Fibroblast of peridontal ligament (primary cell): ENCODE measurements around the gene SETBP1.
"Not testable (repeated sequence)": the region's sequence is repeated elsewhere in the genome, so short reads cannot be mapped to it uniquely, and the experiment has no call there.

Experiments
- DNase-seq: peaks from one replicate; pipeline ENCODE4 v3.0.0-alpha.2; 2010; ENCODE audit errors: extremely low read depth

Gene SETBP1

GRCh38 chr18:44704135-44704789, 23.6 kb downstream of the SETBP1 start:
- DNase-seq, result no peak

DNA sequence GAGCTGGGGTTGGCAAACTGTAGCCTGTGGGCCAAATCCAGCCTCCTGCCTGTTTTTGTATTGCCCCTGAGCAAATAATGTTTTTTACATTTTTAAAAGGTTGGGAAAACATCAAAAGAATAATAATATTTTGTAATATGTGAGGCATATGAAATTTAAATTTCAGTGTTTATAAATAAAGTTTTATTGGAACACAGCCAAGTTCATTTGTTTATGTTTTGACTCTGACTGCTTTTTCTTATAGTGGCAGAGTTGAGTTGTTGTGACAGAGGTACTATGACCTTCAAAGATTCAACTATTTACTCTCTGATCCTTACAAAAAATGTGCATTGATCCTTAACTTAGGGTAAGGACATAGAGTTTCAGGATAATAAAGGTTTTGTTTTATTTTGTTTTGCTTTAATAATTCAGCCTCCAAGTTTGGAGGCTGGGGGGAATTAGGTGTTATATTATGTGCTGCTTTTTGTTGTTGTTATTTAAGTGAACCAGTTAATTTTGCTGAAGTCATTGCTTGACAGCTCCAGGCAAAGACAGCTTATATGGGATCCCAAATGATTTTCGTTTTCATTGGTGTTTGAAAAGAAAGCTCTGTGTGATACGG, 24.5 kb downstream of the SETBP1 start:
- DNase-seq, result no peak

DNA sequence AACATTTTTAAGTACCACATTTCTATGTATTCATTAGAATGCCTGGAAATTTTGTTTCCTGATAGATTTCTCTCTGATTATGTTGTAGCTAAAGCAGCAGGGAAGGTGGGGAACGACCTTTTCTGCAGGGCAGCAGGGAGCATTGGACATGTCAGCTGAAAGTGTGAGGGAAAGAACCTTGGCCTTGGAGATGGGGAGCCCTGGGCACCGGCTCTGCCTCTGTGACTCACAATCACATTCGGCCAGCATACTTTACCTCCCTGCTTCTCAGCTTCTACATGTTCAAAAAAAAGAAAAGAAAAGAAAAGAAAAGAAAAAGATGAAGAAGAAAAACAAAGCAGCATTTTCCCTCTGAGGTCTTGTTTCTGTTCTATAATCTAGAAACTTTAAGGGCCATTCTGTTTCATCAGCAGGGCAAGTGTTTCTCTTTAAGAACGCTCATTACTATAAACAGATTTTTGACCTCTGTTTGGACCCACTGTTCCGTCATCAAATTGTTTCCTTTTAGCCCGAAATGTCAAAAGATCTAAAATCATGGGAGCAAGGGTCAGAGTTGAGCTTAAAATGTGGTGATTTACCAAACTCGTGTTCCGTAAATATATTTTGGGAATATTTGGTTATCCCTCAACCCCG, 27.9 kb downstream of the SETBP1 start:
- peak; percentile 61 for DNase-seq

- DNase-seq, result no peak
Measured at GRCh38 chr18:44709307-44710126, 28.8 kb downstream of the SETBP1 start.

GRCh38 chr18:44710931-44711330, 30.2 kb downstream of the SETBP1 start:
- no peak for DNase-seq

- DNase-seq, result no peak
Measured at GRCh38 chr18:44712025-44712424, 31.3 kb downstream of the SETBP1 start.

DNA sequence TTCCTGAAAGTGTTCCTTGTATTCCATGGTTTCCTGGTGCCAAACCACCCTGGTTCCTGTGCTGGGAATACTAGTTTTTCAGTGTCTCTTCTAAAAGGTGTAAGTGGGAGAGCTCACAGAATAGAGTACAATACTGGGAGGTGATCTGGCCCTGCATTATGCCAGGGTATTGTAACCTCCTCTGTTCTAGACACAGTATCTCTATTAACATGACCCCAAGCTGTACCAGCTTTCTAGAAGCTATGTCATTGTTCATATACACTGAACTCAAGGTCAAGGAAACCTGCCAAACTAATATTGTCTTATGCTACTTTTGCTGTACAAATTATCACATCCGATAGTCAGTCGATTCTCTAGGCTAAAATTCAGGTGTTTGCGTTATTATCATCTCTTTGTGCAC, 32.7 kb downstream of the SETBP1 start:
- no peak for DNase-seq

DNA sequence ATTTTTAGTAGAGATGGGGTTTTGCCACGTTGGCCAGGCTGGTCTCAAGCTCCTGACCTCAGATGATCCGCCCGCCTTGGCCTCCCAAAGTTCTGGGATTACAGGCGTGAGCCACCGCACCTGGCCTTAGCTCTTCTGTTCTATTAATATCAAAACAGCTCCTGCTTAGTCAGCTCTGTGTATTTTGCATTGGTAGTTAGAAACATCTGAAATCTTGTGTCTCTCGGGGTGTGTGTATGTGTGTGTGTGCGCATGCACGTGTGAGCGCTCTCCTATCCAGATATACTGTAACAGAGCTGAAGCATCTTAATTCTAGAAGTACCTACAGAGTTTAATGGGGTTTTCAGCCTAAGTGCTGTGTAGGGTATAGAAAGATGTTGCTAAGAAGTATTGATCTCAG, 33.7 kb downstream of the SETBP1 start:
- no peak for DNase-seq

DNA sequence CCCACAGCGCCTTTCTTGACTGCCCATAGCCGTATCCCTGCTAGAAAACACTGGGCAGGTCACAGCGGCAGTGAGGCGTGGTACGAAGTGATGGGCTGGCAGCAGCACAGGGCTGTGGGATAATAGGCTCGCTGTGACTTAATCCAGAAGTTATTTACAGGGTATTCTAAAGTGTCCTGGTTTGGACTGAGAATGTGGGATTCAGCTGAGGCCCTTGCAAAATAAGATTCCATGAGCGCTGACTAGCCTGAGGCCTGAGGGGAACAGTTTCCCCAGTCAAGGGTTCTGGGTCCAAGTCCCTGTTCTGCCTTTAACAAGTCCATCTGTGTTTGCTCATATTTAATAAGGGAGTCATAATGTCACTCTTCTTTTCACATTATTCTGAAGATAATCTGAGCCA, 34.6 kb downstream of the SETBP1 start:
- DNase-seq, result peak; percentile 93

DNA sequence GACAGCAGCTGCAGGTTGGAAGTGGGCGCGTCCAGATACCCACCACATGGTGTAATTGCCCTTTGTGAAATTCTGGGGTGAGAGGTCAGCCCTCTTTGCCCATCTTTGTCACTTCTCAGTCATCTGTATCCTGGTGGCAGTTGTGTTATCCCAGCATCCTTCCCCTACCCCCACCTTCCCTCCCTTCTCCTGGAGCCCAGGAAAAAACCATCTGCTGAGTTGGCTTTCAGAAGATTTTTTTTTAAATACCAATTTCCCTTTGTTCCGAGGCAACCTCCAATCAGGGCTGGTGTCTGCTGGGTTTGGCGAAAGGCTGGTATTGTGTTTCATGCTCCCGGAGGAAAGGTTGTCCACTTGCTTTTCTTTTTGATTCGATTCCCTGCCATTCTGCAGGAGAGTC, 35.2 kb downstream of the SETBP1 start:
- DNase-seq, result peak; percentile 56

DNA sequence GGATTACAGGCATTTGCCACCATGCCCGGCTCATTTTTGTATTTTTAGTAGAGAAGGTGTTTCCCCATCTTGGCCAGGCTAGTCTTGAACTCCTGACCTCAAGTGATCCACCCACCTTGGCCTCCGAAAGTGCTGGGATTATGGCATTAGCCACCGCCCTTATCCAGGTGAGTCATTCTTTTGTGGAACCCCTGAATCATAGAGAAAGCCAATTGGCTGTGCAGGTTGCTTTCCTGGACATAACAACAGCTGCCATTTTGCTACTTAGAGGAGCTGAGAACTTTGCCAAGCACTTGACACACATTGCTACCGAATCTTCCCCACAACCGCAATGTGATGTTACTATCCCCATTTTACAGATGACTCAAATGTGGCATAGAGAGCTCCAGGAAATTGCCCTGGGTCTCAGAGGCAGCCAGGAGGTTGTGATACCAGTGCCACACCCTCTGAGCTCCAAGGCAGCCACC, 36.0 kb downstream of the SETBP1 start:
- no peak for DNase-seq

DNA sequence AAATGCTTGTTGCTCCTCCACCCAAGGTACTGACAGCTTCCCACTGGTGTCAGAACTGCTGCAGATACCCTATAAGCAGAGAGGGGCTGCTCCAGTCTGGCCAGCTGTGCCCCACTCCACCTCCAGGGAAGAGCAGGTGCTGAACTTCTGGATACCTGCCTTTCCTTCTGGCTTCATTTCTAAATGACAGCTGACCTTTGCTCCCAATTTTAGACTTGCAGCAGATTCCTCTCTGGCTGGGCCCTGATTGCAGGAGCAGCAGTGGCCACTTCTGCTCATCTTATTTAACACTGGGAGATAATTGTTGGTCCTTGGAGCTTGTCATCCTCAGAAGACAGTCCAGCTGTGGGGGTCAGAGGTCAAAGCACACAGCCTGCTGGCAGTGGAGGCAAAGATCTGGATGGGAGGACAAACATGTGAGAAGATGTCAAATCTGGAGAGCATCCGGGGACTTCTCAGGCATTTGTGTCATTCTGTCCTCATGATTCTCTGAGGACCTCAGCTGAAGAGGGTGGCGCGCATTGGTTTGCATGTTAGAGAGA, 38.9 kb downstream of the SETBP1 start:
- no peak for DNase-seq

GRCh38 chr18:44721748-44722147, 41.1 kb downstream of the SETBP1 start:
- DNase-seq, result not testable (repeated sequence)

- DNase-seq, result no peak
Measured at GRCh38 chr18:44723411-44723810, 42.7 kb downstream of the SETBP1 start.

DNA sequence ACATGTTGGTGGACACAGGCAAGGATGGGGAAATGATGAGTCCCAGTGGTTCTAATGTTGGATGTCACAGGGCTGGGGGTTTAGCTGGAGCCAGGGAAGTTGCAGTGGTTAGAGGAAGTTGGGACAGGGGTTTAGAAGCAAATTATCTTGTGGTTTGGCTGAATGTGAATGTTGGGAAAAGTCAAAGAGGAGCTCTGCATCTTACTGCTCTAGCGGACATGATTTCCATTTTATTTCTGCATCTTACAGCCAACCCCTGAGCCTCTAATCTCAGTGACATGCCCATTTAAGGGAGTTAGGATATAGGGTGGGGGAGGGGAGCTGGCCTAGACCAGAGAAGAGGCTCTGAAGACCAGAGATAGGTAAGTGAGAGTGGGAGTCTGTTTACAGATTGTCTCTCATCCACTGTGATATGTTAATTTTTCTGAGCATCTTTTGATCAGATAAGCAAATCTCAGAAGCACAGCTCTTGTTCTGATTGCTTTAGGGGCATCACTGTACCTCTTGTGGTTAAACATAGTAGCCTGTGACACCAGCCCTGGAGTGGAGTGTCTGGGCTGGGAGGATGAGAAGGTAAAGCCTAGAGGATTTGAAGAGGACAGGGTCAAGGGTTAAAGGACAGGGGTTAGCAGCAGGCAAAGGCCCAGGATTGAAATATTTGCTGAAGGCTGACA, 43.6 kb downstream of the SETBP1 start:
- no peak for DNase-seq

- peak; percentile 60 for DNase-seq
Measured at GRCh38 chr18:44725300-44726058, 44.8 kb downstream of the SETBP1 start.

DNA sequence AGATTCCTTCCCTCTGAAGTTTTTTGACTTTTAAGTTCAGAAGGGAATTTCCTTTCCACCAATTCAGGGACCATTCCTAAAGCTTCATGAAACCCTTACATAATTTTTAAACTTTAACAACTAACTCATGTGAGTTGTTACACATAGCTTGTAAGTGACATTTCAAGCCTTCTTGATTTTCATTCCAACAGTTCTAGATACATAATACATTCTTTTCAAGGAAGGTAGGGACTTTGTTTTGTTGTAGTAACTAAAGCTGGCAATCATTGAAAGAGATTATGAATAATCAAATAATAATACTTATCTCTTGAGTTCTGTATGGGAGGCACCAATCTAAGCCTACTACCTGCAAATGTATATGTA, 45.4 kb downstream of the SETBP1 start:
- DNase-seq, result no peak

DNA sequence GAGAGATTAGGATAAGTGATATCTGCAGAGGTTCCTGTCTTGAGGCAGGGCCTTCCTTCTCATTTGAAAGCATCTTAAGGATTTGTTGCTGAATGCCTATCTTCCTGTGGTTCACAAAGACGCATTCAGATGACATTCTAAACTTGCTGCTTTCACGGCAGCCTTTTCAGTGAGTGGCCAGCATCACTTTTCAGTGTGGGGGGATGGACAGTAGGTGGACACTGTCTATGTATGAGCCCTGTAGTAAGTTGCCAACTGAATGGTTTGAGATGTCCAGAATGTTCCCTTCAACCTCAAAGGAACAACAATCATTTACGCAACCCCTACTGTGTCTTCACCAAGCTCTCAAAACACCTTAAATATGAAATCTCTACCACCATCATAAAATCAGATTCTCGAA, 46.6 kb downstream of the SETBP1 start:
- DNase-seq, result no peak

DNA sequence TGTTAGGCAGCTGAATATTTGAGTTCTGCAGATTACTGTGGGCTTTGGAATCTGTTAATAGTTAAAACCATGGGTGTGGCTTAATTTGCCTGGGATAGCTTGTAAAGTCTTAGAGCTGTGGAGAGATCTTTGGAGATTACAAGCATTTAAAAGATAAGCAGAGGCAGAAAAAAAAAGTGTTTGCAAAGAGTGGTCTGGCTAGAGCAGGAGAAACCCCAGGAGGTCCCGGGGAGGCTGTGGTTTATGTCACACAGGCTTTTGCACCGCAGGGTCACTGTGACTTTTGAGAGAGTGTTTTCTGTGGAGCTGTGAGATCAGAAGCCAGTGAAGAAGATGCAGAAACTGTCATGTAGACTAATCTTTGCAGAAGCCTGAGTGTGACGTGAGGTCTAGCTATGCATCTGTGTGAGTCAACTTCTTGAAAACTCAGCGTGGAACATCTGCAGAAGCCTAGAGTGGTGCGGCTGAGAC, 49.0 kb downstream of the SETBP1 start:
- DNase-seq, result peak; percentile 77

DNA sequence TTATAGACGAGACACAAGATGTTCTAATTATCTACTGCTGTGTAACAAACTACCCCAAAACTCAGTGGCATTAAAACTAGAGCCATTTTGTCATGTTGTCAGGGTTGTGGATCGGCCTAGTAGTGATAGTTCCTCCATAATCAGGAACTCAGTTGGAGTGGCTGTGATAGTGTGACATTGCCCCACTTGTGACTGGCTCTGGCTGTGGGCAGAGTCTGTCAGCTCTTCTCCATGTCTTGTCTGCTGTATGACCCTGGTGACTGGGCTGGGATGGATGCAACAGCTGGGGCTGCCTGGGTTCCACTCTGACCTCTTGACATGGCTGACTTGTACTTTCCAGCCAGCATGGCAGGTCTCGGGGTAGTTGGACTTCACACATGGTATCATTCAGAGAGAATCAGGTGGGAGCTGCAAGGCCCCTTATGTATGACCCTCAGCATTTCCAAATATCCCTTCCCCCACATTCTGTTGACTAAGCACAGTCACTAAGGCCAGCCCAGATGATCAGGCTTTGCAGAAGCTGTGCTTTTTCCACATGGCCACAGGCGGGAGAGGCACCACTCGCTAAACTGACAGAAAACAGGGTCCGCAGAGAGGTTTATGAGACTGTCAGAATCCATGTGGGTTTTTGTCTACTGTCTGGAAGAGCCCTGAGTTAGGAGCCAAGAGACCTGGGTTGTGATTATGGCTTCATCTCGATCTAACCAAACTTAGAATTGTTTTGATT, 50.3 kb downstream of the SETBP1 start:
- no peak for DNase-seq
